Measurements from ENCODE around the gene FBXW12.

DNA sequence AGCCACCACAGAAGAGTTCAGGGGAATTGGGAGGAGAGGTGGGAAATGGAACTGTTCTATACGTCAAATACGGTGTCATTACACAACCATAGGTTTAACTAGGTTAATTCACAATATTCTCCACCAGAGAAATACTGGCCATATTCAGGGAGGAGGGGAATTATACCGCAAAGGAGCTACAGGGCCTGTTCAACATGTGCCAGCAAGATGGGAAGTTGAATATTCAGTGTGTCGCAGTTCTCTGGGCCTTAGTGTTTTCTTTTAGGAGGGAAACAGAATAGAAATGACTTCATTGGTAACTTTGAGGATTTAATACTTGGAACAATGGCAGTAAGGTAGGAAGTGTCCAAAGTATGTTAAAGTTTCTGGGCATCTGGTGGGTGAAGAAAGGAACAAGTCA, 18.0 kb upstream of the FBXW12 start:
- TF ChIP-seq, protein P1, sequence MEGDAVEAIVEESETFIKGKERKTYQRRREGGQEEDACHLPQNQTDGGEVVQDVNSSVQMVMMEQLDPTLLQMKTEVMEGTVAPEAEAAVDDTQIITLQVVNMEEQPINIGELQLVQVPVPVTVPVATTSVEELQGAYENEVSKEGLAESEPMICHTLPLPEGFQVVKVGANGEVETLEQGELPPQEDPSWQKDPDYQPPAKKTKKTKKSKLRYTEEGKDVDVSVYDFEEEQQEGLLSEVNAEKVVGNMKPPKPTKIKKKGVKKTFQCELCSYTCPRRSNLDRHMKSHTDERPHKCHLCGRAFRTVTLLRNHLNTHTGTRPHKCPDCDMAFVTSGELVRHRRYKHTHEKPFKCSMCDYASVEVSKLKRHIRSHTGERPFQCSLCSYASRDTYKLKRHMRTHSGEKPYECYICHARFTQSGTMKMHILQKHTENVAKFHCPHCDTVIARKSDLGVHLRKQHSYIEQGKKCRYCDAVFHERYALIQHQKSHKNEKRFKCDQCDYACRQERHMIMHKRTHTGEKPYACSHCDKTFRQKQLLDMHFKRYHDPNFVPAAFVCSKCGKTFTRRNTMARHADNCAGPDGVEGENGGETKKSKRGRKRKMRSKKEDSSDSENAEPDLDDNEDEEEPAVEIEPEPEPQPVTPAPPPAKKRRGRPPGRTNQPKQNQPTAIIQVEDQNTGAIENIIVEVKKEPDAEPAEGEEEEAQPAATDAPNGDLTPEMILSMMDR (IDR thresholded peaks at IDR 0.05; ENCODE audit: low read depth, low read length): no peak
- no peak for TF ChIP-seq POLR2A (IDR thresholded peaks at IDR 0.05; ENCODE audit: extremely low read depth, insufficient read length)
- TF ChIP-seq, protein P2, sequence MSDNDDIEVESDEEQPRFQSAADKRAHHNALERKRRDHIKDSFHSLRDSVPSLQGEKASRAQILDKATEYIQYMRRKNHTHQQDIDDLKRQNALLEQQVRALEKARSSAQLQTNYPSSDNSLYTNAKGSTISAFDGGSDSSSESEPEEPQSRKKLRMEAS (IDR thresholded peaks at IDR 0.05; ENCODE audit: low read depth, low read length): no peak
